Choroid plexus epithelial cell (primary cell): ENCODE measurements around the gene CYTH2.

Experiments used
- DNase-seq: peaks from one replicate; pipeline ENCODE4 v3.0.0-alpha.2; 2010; ENCODE audit warnings: low read depth
- H3K4me3 ChIP-seq: 2 replicates; pipeline ENCODE4 v1.5.1; 2011; ENCODE audit warnings: low read depth, mild to moderate bottlenecking, control low read depth, low read length, moderate library complexity
- TF ChIP-seq, protein P1 (sequence below): conservative IDR thresholded peaks from 2 replicates; pipeline ENCODE4 v1.5.1; 2011; ENCODE audit warnings: low read depth, mild to moderate bottlenecking, control low read depth, inconsistent platforms, low read length, moderate library complexity

Gene CYTH2

DNA sequence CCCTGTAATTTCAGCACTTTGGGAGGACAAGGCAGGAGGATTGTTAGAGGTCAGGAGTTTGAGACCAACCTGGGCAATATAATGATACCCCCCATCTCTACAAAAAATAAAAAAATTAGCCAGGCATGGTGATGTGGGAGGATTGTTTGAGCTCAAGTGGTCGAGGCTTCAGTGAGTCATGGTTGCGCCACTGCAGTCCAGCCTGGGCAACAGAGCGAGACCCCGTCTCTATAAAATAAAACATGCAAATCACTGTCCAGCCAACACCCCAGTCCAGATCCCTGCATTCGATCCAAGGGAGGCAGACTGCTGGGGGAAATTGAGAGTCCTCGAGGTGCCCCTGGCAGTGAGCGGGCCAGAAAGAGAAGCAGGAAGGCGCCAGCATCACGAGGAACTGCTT, 7.0 kb downstream of the CYTH2 start:
- no peak for DNase-seq

GRCh38 chr19:48477067-48477685, 8.0 kb downstream of the CYTH2 start:
- no peak overlapping the region for H3K4me3 ChIP-seq
- TF ChIP-seq, protein P1, sequence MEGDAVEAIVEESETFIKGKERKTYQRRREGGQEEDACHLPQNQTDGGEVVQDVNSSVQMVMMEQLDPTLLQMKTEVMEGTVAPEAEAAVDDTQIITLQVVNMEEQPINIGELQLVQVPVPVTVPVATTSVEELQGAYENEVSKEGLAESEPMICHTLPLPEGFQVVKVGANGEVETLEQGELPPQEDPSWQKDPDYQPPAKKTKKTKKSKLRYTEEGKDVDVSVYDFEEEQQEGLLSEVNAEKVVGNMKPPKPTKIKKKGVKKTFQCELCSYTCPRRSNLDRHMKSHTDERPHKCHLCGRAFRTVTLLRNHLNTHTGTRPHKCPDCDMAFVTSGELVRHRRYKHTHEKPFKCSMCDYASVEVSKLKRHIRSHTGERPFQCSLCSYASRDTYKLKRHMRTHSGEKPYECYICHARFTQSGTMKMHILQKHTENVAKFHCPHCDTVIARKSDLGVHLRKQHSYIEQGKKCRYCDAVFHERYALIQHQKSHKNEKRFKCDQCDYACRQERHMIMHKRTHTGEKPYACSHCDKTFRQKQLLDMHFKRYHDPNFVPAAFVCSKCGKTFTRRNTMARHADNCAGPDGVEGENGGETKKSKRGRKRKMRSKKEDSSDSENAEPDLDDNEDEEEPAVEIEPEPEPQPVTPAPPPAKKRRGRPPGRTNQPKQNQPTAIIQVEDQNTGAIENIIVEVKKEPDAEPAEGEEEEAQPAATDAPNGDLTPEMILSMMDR = no peak
- no peak for DNase-seq

More for the DNA sequence above, 7.0 kb downstream of the CYTH2 start:
- TF ChIP-seq, protein P1 = no peak
- H3K4me3 ChIP-seq = no peak overlapping the region

DNA sequence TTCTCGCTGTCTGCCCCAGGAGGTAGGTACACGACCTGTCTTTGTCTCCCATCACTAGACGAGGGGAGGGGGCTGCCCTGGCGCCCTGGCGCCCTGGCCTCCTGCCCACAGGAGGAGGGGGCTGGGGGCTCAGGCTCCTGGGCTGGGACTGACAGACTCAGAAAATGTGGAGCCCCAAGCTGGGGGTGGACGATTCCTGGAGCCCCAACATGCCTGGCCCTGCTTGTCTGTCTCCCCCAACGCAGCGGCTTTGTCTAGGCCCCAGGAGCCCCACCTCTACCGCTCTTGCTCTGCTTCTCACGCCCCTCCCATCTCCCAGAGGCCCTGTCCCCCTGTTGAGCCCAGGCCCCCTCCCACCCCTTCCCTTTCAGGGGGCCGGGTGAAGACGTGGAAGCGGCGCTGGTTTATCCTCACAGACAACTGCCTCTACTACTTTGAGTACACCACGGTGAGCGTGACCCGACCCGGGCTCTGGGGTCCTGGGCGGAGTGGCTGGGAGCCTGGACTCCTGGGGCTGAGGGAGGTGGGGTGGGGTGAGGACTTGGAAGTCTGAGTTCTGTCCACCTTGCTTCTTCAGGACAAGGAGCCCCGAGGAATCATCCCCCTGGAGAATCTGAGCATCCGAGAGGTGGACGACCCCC, 8.6 kb downstream of the CYTH2 start:
- TF ChIP-seq, protein P1 = no peak

GRCh38 chr19:48478339-48479256, 9.4 kb downstream of the CYTH2 start:
- H3K4me3 ChIP-seq = no peak overlapping the region
- TF ChIP-seq, protein P1 = no peak

More for the DNA sequence above, 8.6 kb downstream of the CYTH2 start:
- H3K4me3 ChIP-seq = no peak overlapping the region
- DNase-seq = no peak

GRCh38 chr19:48479686-48480085, 10.5 kb downstream of the CYTH2 start:
- TF ChIP-seq, protein P1 = no peak
- H3K4me3 ChIP-seq = no peak overlapping the region
- DNase-seq = no peak

More at GRCh38 chr19:48478339-48479256, 9.4 kb downstream of the CYTH2 start:
- DNase-seq = no peak

DNA sequence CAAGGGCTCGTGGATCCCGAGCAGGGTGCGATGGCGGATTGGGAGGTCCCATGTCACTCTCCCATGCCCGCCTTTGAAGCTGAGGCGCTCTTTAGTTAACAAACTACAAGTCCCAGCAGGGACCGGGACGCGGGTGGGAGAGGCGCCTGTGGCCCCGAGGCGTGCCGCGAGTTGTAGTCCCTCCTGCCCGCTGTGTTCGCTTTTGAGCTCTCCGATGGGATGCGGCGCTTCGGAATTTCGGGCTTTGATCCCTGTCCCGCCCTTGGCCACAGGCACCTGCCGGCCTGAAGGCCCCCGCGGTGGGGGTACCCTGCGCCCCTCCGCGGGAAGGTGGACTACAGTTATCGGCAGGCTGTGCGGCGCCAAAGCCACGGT, 11.0 kb downstream of the CYTH2 start:
- peak overlapping the region; percentile 58 for H3K4me3 ChIP-seq
- peak; percentile 48 for DNase-seq
- TF ChIP-seq, protein P1 = no peak
